HG02885 (cell line): Measurements from ENCODE around the gene DNAI1.

Source experiments
- ATAC-seq: cut with Tn5 transposase; IDR thresholded peaks from one replicate; pipeline ENCODE4 v1.9.1; 2021; ENCODE audit warnings: mild to moderate bottlenecking; ENCODE audit not compliant: unreplicated experiment, poor library complexity

Gene DNAI1

GRCh38 chr9:34555500-34555899 is 96.9 kb downstream of the DNAI1 start:
- ATAC-seq, result no peak

- no peak for ATAC-seq
Observed at GRCh38 chr9:34555936-34556525, 97.4 kb downstream of the DNAI1 start.

GRCh38 chr9:34556949-34557348 is 98.3 kb downstream of the DNAI1 start:
- no peak for ATAC-seq

- ATAC-seq, result no peak
Observed at GRCh38 chr9:34557426-34558321, 99.1 kb downstream of the DNAI1 start.

GRCh38 chr9:34558364-34558763 is 99.8 kb downstream of the DNAI1 start:
- ATAC-seq, result no peak

- no peak for ATAC-seq
Observed at GRCh38 chr9:34558919-34559623, 100.5 kb downstream of the DNAI1 start.

GRCh38 chr9:34559624-34560455 is 101.2 kb downstream of the DNAI1 start:
- no peak for ATAC-seq

GRCh38 chr9:34560599-34561214 is 102.1 kb downstream of the DNAI1 start:
- no peak for ATAC-seq

GRCh38 chr9:34562135-34562745 is 103.6 kb downstream of the DNAI1 start:
- ATAC-seq, result no peak

GRCh38 chr9:34563262-34563661 is 104.7 kb downstream of the DNAI1 start:
- ATAC-seq, result no peak

GRCh38 chr9:34564617-34565016 is 106.0 kb downstream of the DNAI1 start:
- ATAC-seq, result no peak

- no peak for ATAC-seq
Observed at GRCh38 chr9:34565856-34566255, 107.3 kb downstream of the DNAI1 start.

GRCh38 chr9:34566322-34566721 is 107.7 kb downstream of the DNAI1 start:
- no peak for ATAC-seq

GRCh38 chr9:34566972-34567371 is 108.4 kb downstream of the DNAI1 start:
- no peak for ATAC-seq

GRCh38 chr9:34568133-34568532 is 109.5 kb downstream of the DNAI1 start:
- no peak for ATAC-seq

- no peak for ATAC-seq
Observed at GRCh38 chr9:34568774-34569173, 110.2 kb downstream of the DNAI1 start.

GRCh38 chr9:34570376-34570775 is 111.8 kb downstream of the DNAI1 start:
- no peak for ATAC-seq
